ENCODE measurements around the gene GTF2B.
"Not testable (repeated sequence)": the region's sequence is repeated elsewhere in the genome, so short reads cannot be mapped to it uniquely, and the experiment has no call there.

GTF2B gene

DNA sequence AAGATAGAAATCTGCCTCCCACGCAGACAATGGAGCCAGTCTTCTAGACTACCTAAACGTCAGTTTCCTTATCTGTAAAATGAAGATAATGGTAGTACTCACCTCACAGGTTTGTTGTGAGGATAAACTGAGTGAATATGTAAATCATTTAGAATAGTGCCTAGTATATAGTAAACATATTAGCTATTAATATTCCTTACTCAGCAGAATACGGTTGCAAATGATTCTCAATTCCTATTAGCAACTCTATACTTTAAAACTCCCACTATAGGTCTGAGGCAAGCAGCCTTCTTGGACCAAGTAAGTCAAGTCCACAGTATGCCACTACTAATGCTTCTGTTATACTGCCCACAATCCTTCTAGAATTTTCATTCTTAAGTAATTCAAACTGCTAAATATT is 5.4 kb downstream of the GTF2B start:
- DNase-seq (ENCODE audit: low read depth in 2 of 2), result no peak

DNA sequence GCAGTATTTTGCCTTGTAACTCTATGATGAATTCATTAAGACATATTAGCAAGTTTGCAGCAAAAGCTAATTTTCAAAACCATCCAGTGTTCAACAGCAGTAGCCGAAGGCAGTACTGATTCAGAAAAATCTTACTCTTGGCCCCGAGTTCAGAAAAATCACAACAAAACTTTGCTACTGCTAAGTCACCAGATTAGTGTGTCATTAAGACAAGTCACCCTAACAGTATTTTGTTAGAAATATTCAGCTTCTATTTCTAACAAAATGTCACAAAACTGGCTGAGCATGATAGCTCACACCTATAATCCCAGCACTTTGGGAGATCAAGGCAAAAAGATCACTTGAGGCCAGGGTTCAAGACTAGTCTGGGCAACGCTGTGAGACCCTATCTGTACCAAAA is 8.2 kb downstream of the GTF2B start:
- no peak for DNase-seq (ENCODE audit: low read depth in 2 of 2)

DNA sequence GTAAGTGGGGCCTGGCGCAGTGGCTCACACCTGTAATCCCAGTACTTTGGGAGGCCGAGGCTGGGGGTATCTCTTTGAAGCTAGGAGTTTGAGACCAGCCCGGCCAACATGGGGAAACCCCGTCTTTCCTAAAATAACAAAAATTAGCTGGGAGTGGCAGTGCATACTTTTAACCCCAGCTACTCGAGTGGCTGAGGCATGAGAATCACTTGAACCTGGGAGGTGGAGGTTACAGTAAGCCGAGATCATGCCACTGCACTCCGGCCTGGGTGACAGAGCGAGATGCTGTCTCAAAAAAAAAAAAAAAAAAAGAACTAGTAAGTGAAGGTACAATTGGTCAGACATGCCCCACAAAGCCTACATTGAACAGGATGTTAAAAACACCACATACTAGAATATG is 10.7 kb downstream of the GTF2B start:
- not testable (repeated sequence) for DNase-seq (ENCODE audit: low read depth in 2 of 2)

DNA sequence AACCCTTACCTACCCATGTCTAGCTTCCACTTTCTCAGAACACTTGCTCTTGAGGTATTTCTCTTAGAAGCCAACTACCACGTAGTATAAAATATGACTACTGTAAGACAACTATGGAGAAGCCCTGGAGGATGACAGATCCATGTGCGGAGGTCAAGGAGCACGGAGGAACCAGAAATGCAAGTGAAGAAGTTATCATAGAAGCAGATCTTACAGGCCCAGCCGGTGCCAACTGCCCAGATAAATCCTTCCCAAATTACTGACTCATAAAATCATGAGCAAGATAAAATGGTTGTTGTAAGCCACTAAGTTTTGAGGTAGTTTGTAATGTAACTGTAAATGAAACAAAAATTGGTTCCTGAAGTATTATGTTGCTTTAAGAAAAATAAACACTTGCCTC is 12.6 kb downstream of the GTF2B start:
- no peak for DNase-seq (ENCODE audit: low read depth in 2 of 2)

DNA sequence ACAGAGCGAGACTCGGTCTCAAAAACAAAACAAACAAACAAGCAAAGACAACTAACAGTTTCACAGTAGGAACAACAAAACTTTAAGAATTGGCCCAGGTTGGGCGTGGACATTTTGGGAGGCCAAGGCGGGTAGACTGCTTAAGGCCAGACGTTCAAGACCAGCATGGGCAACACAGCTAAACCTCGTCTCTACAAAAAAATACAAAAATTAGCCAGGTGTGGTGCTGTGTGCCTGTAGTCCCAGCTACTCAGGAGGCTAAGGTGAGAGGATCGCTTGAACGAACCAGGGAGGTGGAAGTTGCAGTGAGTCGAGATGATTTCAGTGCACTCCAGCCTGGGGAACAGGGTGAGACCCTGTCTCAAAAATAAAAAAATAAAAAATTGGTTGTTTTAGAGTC is 13.5 kb downstream of the GTF2B start:
- no peak for DNase-seq (ENCODE audit: low read depth in 2 of 2)

DNA sequence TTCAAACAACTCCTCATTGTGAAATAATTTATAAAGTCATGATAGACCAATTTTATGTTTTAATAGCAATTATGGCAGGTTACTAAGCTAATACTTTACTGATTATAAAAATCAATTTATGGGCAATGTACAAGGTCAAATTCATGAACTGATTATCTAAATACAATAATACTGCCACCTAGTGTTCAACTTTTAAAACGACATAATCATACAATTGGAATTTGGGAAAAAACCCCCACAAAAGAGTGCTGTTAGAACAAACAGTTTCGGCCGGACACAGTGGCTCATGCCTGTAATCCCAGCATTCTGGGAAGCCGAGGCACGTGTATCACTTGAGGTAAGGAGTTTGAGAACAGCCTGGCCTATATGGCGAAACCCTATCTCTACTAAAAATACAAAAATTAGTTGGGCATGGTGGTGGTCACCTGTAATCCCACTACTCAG is 14.0 kb downstream of the GTF2B start:
- DNase-seq (ENCODE audit: low read depth in 2 of 2), result no peak

DNA sequence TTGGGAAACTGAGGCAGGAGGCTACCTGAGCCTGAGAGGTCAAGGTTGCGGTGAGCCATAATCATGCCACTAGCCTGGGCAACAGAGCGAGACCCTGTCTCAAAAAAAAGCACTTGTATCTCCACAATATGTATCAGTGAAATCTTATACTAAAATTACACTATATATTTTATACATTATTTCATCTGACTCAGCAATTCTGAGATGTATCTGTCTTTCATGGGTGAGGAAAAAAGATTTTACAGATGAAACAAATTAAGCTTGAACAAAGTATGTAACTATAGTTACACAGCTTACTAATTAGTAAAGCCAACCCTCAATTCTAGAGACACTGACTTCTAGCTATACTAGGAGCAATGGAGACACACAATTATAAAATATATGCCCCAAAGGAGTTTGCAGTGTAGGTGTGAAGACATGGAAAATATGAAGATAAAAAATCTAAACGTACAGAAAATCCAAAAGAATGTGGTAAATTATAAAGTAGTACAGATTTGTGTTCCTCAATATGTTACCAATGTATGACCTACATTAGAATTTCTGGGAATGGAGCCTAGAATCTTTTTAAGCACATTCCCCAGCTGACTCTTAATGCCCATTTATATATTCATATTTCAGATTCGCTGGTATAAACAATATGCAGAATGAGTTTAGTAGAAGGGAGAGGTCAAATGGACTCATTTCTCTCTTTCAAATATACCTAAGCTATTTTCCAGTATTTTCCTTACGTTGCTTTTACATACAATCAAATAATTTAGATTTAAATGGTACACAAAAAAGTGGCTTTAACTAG is 14.6 kb downstream of the GTF2B start:
- no peak for DNase-seq (ENCODE audit: low read depth in 2 of 2)

DNA sequence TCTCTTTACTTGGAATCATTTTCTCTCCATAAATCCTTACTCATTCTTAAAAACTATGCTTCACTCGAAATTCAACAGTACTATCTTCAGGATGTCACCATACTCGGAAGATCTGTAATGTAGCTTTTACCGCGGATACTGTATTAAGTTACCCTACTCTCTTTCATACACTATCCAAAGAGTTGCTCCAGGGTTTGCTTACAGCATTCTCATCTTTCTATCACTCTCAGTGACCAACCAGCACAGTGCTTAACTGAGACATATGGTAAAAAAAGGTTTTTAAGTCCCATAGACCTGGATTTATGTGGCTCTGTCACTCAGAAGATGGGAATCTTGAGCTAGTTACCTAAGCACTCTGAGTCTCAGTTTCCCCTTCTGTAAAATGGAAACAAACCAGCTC is 15.8 kb downstream of the GTF2B start:
- DNase-seq (ENCODE audit: low read depth in 2 of 2), result no peak

DNA sequence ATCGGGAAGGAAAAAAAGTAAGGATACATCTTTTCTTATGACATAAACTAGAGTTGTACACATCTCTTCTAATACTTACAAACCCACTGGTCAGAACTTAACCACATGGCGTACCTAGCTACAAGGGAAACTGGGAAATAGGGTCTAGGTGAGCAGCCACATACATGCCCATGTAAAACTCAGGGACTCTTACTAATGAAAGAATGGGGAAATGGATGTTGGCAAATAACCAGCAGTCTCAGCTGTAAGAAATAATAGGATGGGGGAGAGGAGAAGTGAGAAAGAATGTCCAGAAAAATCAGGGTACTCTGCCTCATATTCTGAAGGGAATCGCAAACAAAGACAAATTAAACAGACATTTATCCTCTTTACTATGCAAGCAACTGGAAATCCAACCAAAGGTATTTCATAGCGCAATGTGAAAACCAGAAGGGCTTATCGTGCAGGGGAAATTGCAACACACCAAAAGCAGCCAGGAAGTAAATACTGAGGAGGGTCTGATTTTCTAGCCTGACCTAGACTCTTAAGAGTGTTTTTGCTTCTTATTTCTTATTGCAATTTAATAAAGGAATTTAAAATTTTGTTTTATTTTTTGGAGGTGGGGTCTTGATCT is 17.5 kb downstream of the GTF2B start:
- DNase-seq (ENCODE audit: low read depth in 2 of 2), result no peak

DNA sequence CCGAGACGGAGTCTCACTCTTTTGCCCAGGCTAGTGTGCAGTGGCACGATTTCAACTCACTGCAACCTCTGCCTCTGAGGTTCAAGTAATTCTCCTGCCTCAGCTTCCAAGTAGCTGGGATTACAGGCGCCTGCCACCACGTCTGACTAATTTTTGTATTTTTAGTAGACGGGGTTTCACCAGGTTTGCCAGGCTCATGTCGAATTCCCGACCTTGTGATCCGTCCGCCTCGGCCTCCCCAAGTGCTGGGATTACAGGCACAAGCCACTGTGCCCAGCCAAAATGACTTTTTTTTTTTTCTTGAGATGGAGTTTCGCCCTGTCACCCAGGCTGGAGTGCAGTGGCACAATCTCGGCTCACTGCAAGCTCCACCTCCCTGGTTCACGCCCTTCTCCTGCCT is 21.7 kb downstream of the GTF2B start:
- DNase-seq (ENCODE audit: low read depth in 2 of 2), result not testable (repeated sequence)

DNA sequence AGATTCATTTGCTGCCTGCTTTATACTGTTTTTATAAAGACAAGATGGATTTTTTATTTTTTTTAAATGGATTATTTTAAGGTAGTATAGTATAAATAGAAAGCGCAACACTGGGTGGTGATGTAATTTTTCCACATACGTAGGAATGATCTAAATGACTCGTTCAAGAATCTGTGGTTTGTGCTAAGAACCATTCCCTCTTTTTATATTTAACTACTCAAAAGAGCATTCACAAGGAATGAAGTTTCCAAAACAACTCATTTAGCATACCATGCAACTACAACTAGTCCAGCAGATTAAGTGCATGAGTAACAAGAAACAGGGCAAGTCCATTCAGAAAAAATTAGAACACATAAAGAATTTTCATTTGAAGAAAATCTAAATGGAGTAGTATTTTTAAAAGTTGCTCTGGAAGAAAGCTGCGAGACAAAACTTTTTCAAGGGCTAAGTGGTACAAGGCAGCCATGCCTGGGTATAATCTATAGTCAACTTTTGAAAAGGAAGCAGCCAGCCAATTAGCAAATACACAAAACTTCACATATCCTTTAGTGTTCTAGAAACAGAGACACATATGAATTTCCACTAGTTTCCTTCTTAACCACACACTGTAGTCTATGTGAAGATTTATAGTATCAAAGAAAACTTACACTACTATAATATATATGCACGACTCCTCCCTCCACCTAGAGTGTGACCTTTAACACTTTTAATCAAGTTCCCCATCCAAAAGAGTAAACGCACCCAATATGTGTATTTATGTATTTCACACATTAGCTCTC is 23.4 kb downstream of the GTF2B start:
- no peak for DNase-seq (ENCODE audit: low read depth in 2 of 2)

DNA sequence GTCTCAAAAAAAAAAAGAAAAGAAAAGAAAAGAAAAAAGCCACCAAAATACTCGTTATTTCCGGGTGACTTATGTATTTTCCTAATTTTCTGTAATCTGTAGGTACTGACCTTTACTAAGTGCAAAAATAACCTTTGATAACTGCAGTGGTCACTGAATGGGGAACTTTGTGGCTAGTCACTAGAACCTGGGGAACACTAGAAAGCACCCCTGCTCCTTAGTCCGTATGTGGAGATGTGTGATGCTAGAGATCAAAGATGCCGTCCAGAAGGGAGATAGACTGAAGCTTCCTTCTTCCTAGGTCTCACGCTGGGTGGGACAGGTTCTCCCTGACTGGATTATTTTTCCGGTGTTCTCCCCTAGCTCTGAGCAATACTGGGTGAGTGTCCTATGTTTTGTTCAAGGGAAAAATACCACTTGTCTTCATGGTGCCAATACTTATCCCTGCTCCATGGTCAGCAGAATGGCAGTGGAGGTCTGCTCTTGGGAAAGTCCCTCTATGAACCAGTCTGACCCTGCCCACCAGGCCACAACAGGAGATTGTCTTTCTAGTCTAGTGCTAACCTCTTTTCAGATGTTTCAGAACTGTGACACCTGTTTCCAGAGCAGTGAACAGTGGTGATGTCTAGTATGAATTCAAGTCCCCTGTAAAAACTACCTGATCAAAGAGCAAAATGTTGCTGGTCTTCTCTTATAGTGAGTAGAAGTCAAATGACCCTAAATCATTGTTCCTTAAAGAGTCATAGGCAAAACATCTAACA is 39.9 kb downstream of the GTF2B start:
- DNase-seq (ENCODE audit: low read depth in 2 of 2), result no peak

DNA sequence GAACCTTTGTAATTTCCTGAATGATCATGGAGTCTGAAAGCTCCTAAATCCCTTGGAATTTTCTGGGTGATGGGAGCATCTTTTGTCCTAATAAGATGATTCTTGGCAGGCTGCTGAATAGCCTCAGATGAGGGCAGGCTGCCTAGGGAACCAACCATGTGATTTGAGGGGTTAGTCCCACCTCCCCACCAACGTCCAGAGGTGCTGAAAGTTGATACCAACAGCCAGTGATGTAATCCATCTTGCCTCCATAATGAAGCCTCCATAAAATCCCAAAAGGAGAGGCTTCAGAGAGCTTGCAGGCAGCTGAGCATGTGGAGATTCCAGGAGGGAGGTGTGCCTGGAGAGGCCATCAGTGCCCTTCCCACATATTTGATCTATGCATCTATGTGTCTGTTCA is 43.7 kb downstream of the GTF2B start:
- no peak for DNase-seq (ENCODE audit: low read depth in 2 of 2)

DNA sequence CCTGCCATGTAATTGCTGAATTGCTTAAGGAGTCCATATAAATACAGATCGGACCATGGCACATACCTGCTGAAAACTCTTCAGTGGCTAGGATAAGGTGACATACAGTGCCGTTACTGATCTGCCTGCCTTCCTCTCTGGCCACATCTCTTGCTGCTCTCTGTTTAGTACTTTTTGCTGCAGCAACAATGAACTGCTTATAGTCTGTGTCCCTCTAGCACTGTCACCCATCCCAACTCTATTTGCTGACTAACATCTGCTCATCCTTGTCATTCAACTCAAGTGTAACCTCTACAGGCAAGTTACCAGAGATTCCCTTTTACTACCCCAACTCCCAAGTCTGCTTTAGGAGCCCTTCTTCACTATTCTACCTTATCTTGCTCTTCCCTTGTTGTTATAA is 65.6 kb downstream of the GTF2B start:
- DNase-seq (ENCODE audit: low read depth in 2 of 2), result no peak

DNA sequence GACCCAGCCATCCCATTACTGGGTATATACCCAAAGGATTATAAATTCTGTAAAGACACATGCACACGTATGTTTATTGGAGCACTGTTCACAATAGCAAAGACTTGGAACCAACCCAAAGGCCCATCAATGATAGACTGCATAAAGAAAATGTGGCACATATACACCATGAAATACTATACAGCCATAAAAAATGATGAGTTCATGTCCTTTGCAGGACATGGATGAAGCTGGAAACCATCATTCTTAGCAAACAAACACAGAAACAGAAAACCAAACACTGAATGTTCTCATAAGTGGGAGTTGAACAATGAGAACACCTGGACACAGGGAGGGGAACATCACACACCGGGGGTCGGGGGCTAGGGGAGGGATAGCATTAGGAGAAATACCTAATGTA is 71.7 kb downstream of the GTF2B start:
- not testable (repeated sequence) for DNase-seq (ENCODE audit: low read depth in 2 of 2)

DNA sequence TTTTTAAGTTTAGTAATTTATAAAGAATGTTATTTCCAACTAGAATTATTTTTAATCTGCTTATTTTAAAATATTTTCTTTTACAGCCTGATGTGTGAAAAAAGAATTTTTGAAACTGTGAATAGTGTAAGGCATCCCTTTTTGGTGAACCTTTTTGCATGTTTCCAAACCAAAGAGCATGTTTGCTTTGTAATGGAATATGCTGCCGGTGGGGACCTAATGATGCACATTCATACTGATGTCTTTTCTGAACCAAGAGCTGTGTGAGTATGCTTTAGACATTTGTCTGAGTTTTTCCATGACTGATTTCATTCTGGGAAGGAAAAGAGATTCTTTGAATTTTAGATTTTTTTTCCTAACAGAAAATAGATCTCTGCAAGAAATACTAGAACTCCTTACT is 77.9 kb downstream of the GTF2B start:
- no peak for DNase-seq (ENCODE audit: low read depth in 2 of 2)

DNA sequence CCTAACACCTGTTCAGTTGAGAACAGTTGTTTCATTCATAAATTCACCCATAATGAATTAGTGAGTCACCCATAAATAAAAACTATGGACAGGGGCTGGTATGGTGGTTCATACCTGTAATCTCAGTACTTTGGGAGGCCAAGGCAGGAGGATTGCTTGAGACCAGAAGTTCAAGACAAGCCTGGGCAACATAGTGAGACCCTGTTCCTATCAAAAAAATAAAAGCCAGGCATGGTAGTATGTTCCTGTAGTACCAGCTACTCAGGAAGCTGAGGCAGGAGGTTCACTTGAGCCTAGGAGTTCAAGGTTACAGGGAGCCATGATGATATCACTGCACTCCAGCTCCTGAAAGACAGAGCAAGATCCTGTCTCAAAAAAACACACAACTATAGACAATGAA is 79.0 kb downstream of the GTF2B start:
- DNase-seq (ENCODE audit: low read depth in 2 of 2), result no peak

DNA sequence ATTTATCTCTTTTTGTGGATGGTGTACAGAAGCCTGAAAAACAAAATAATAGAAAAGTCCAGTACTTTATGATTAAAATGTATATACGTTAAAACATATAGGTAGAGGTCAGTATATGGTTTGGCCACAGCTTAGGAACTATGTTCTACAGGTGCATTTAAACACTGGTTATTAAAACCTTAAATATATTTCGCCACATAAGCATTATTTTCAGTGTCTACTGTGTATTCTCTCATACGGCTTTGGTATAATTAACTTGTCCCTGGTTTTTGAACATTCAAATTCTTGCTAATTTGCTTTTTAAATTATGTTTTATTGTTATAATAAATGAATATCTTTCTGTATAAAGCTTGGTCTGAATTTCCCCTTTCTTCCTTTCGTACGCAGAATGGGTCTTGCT is 87.9 kb downstream of the GTF2B start:
- DNase-seq (ENCODE audit: low read depth in 2 of 2), result no peak

DNA sequence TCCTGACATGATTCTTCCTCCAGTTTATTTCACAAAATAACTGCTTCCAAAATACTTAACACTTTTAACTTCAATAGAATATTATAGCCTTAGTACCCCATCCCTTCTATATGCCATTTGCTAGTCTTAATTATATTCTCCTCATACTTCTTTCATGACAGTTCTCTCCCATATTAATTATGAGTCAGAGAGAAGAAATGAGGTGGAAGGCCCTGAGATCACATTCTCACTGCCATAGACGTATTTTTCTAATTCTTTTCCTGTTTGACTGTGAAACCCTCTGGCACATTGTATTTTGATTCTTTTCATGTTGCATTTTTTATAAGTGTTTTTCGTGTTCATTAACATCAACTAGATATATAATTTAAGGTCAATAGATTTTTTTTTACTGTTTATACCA is 88.4 kb downstream of the GTF2B start:
- DNase-seq (ENCODE audit: low read depth in 2 of 2), result peak; percentile 25 to 26

All from fibroblast of skin of left biceps (primary cell).